Glutamatergic neuron (in vitro differentiated cells): Measurements from ENCODE around the gene KNSTRN. TPM values are rescaled to one million over a fixed set of nuclear protein-coding genes. Genes with fewer than 3 reads are reported as not detected.

ENCODE experiments used
- DNase-seq: peaks from one replicate; pipeline ENCODE4 v3.0.0; 2022
- H3K27ac Mint-ChIP-seq: one replicate; pipeline ENCODE4 v1.8.0; 2020; ENCODE audit warnings: mild to moderate bottlenecking, mixed read lengths, inconsistent platforms; ENCODE audit not compliant: unreplicated experiment
- H3K27me3 Mint-ChIP-seq: one replicate; pipeline ENCODE4 v1.8.0; 2020; ENCODE audit warnings: mild to moderate bottlenecking, moderate library complexity, mixed read lengths, inconsistent platforms; ENCODE audit not compliant: unreplicated experiment
- H3K36me3 Mint-ChIP-seq: one replicate; pipeline ENCODE4 v1.8.0; 2020; ENCODE audit warnings: mild to moderate bottlenecking, mixed read lengths, inconsistent platforms; ENCODE audit not compliant: unreplicated experiment
- H3K4me1 Mint-ChIP-seq: one replicate; pipeline ENCODE4 v1.8.0; 2020; ENCODE audit warnings: mild to moderate bottlenecking, low read depth, mixed read lengths, inconsistent platforms; ENCODE audit not compliant: unreplicated experiment
- H3K4me3 Mint-ChIP-seq: one replicate; pipeline ENCODE4 v1.8.0; 2020; ENCODE audit warnings: mild to moderate bottlenecking, mixed read lengths, inconsistent platforms; ENCODE audit not compliant: unreplicated experiment
- H3K9me3 Mint-ChIP-seq: one replicate; pipeline ENCODE4 v1.8.0; 2020; ENCODE audit warnings: mild to moderate bottlenecking, moderate library complexity, mixed read lengths, inconsistent platforms; ENCODE audit not compliant: unreplicated experiment
- long read RNA-seq: library from polyadenylated mRNA; unstranded; transcript quantifications from one replicate; pipeline ENCODE4 v2.0.0, GENCODE V29; 2020; ENCODE audit not compliant: unreplicated experiment
- total RNA-seq: library from RNA; stranded (reverse); fragmentation: NEBNext Ultra II Directional; extraction: Animal tissue kit (Norgen Biotek cat#: 25700); gene quantifications from one replicate; pipeline ENCODE4 v1.2.1, GENCODE V29; 2021; ENCODE audit not compliant: unreplicated experiment
- TF ChIP-seq, protein P1 (sequence below): fragments of 200-600 bp; sonication (generic); IDR thresholded peaks from one replicate; pipeline ENCODE4 v1.5.0; 2021; ENCODE audit not compliant: partially characterized antibody, unreplicated experiment

KNSTRN gene
- total RNA-seq = 62.9 TPM
- long read RNA-seq, transcript KNSTRN-201 (9 exons, 1,714 nt) = major isoform, 56 of 64 reads
- long read RNA-seq, partial matches to known transcripts = 1 of 64 reads
- long read RNA-seq, other reads (novel, unspliced or antisense) = 3 of 64 reads

DNA sequence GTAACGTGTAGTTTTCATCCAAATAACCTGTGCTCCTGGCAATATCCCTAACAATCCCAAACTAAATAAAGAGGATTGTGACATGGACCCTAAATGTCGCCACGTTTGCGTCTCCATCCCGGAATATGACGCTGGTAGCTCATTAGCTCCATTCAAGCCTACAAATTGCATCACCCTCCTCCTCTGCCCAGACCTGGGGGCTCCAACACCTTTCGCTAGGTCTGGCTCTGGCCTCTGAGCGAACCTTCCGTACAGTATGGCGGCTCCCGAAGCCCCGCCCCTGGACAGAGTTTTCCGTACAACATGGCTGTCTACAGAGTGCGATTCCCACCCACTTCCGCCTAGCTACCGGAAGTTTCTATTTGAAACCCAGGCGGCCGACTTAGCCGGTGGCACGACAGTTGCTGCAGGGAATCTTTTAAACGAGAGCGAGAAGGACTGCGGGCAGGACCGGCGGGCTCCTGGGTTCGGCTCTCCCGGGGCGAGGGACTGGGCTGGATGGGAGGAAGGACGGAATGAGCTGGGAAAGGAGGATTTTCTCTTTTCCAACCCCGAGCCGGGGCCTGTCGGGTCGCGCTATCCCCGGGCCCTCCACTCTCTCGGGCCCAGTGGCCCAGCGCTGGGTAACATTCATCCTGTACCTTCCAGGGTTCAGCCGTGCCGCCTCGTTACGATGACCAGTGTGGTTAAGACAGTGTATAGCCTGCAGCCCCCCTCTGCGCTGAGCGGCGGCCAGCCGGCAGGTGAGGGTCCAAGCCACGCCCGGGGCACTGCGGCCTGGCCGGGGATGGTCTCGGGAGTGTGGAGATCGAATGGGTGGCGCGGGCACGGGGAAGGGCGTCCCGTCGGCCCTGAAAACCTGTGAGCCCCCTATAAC, at the start of gene KNSTRN:
Gene KNSTRN, plus strand, starts transcription at position 142 of the 877 bp plus-strand sequence. Its CDS starts 115 bp downstream, at position 257.
- DNase-seq = peak; percentile 90
- Mint-ChIP-seq H3K27ac (peak within 1 kb of the TSS; percentile 90), H3K4me1 (peaks cover 14% of the 10 kb centered on the region), H3K4me3 (peak within 1 kb of the TSS; percentile 90), H3K36me3 (no peaks in the 10 kb centered on the region), H3K9me3 (peaks cover 3% of the 10 kb centered on the region), H3K27me3 (peaks cover 7% of the 10 kb centered on the region)
- TF ChIP-seq, protein P1, sequence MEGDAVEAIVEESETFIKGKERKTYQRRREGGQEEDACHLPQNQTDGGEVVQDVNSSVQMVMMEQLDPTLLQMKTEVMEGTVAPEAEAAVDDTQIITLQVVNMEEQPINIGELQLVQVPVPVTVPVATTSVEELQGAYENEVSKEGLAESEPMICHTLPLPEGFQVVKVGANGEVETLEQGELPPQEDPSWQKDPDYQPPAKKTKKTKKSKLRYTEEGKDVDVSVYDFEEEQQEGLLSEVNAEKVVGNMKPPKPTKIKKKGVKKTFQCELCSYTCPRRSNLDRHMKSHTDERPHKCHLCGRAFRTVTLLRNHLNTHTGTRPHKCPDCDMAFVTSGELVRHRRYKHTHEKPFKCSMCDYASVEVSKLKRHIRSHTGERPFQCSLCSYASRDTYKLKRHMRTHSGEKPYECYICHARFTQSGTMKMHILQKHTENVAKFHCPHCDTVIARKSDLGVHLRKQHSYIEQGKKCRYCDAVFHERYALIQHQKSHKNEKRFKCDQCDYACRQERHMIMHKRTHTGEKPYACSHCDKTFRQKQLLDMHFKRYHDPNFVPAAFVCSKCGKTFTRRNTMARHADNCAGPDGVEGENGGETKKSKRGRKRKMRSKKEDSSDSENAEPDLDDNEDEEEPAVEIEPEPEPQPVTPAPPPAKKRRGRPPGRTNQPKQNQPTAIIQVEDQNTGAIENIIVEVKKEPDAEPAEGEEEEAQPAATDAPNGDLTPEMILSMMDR = no peak

DNA sequence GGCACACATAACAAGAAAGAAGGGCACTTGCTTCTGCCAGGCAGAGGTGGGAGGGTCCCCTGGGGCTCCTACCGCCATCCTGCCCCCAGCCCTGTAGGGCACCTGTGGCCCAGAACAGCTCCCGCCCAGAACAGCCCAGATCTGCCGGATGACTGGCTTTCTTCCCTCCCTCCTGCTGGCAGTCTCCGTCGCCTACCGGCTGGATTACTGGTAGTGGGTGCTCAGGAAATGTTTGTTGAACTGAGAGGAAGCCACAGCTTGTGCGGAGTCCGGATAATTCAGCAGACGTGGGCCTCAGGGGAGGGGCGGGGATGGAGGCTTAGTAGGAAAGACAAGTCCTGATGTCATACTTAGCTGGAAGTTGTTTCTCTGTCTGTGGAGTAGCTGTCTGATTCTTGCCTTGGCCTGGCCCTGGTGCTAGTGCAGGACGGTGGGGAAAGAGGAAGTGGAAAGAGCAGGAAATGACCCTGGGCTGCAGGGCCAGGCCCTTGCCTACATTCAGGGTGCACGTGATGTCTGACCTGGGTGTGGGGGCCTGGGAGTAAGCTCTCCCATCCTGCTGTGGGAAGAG, 48.5 kb upstream of the KNSTRN start:
- no peak overlapping the region for H3K27ac Mint-ChIP-seq

DNA sequence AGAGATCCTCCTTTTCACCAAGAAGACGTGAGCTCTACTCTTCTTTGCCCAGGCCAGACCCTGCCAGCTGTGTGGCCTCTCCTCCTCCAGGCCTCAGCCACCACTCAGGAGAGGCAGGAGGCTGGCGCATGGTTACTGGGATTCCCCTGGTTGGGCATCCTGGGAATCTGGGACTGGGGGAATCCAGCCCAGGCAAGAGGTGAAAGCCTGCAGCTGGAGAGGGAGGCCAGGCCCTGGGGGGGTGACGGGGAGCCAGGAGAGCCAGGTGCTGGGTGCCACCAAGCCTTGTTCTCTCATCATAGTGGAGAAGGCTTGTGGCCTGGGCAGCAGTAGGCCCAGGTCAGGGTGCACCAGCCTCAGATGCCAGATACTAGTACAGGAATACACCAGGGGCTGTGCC, 48.0 kb upstream of the KNSTRN start:
- Mint-ChIP-seq H3K4me3 (no peak overlapping the region), H3K27me3 (peaks cover 12% of the 10 kb centered on the region)

More for the DNA sequence above, 48.5 kb upstream of the KNSTRN start:
- H3K9me3 Mint-ChIP-seq = peaks cover 11% of the 10 kb centered on the region
- H3K4me3 Mint-ChIP-seq = peak overlapping the region; percentile 70
- TF ChIP-seq, protein P1 = no peak
- H3K27me3 Mint-ChIP-seq = peaks cover 12% of the 10 kb centered on the region
- peaks cover 4% of the 10 kb centered on the region for H3K36me3 Mint-ChIP-seq
- H3K4me1 Mint-ChIP-seq = peaks cover 36% of the 10 kb centered on the region
- no peak for DNase-seq

DNA sequence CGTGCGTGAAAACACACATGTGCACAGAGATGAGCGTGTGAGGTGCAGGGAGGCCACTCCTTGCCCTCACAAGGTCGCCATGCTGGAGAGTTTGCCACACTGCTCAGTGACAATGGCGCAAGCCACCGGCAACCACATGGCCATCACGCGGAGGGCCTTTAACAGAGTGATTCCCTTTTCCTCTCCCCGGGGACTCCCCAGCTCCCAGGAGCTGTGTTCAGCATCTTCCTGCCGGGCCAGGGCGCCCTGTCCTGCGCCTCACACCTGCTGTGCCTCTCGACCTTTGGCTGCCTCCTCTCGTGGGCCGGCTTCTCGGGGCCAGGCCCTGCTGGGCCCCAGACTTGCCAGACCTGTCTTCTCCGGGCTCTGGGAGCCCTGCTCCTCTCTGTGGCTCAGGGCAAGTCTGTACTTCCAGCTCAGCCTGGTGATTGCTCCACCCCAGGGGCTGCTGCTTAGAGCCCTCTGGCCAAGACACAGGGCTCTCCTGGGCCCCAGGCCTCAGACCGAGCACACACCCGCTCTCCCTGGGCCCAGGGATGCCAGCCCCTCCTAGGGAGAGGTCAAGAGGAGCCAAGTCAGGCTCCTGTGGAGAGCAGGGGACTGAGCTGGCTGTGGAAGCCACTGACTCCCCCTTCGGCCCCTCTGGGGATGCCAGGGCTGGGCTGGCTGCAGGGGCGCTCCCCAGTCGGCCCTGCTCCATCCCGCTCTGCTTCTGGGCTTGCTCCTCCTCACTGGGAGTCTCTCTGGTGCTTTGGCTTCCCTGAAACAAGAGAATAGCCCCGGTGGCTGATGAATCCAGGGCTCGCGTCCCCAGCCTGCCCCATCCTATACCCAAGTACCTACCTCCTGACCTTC, 47.4 kb upstream of the KNSTRN start:
- DNase-seq = no peak
- peaks cover 14% of the 10 kb centered on the region for H3K27me3 Mint-ChIP-seq
- peaks cover 4% of the 10 kb centered on the region for H3K36me3 Mint-ChIP-seq
- peaks cover 11% of the 10 kb centered on the region for H3K9me3 Mint-ChIP-seq
- no peak overlapping the region for H3K27ac Mint-ChIP-seq
- no peak overlapping the region for H3K4me3 Mint-ChIP-seq
- H3K4me1 Mint-ChIP-seq = peaks cover 29% of the 10 kb centered on the region
- TF ChIP-seq, protein P1 = no peak

More for the DNA sequence above, 48.0 kb upstream of the KNSTRN start:
- no peak for DNase-seq
- Mint-ChIP-seq H3K9me3 (peaks cover 11% of the 10 kb centered on the region), H3K27ac (no peak overlapping the region), H3K4me1 (peaks cover 33% of the 10 kb centered on the region), H3K36me3 (peaks cover 4% of the 10 kb centered on the region)
- TF ChIP-seq, protein P1 = no peak
